Panc1 (cell line): Measurements from ENCODE around the gene CNTF. TPM values are rescaled to one million over a fixed set of nuclear protein-coding genes. Genes with fewer than 3 reads are reported as not detected.

ENCODE experiments used
- ATAC-seq: fragments of 200-7000 bp; cut with Tn5 transposase; 2 replicates; pipeline ENCODE4 v1.9.1; 2020; ENCODE audit warnings: mild to moderate bottlenecking, moderate library complexity
- BruUV-seq: library from RNA; stranded (reverse); fragments of 400-500 nt; replicated peaks from 2 replicates; lab custom pipeline; 2021; lab: Mats Ljungman, UMichigan
- CTCF ChIA-PET: fragments of 300-600 bp; sonication (Branson Sonifier 250); formaldehyde crosslinking; loops from one replicate; lab custom pipeline; 2022; ENCODE audit warnings: antibody characterized with exemption; lab: Charles Lee
- POLR2A ChIA-PET: fragments of 300-600 bp; sonication (Branson Sonifier 250); formaldehyde crosslinking; loops from one replicate; lab custom pipeline; 2022; ENCODE audit warnings: antibody characterized with exemption; lab: Charles Lee
- DNase-seq: peaks from one replicate; pipeline ENCODE4 v3.0.0-alpha.2; 2010; ENCODE audit warnings: low read depth, low spot score
- H3K27ac ChIP-seq: 2 replicates; pipeline ENCODE4 v1.5.1; 2011; ENCODE audit warnings: mild to moderate bottlenecking, low read length, inconsistent platforms
- H3K27me3 ChIP-seq: fragments of 200-500 bp; sonication (Bioruptor generic); 2 replicates; pipeline ENCODE4 v1.6.0; 2014; ENCODE audit warnings: low read length, inconsistent platforms; ENCODE audit not compliant: control insufficient read depth, insufficient read depth
- H3K36me3 ChIP-seq: fragments of 200-500 bp; sonication (Bioruptor generic); 2 replicates; pipeline ENCODE4 v1.5.1; 2014; ENCODE audit warnings: inconsistent platforms, mild to moderate bottlenecking, low read length, moderate library complexity; ENCODE audit not compliant: control insufficient read depth, insufficient read depth
- H3K4me1 ChIP-seq: 2 replicates; pipeline ENCODE4 v1.5.1; 2011; ENCODE audit warnings: inconsistent platforms, mild to moderate bottlenecking, low read length, moderate library complexity; ENCODE audit not compliant: control insufficient read depth, insufficient read depth
- H3K4me3 ChIP-seq, 2 experiments: 2 replicates each; pipeline ENCODE4 v1.5.1; 2011 to 2012; ENCODE audit warnings: low read depth in 2 of 2, low read length in 2 of 2, mild to moderate bottlenecking in 2 of 2, inconsistent platforms in 1 of 2, moderate library complexity in 1 of 2
- H3K9me3 ChIP-seq: fragments of 200-500 bp; sonication (Bioruptor generic); 2 replicates; pipeline ENCODE4 v1.5.1; 2014; ENCODE audit warnings: low read depth, mild to moderate bottlenecking, inconsistent platforms, low read length, moderate library complexity; ENCODE audit not compliant: control insufficient read depth, insufficient read depth
- POLR2AphosphoS5 ChIP-seq: IDR thresholded peaks from 2 replicates; pipeline ENCODE4 v1.6.1; 2012; ENCODE audit warnings: mild to moderate bottlenecking, low read depth, low read length, moderate library complexity
- SIN3A ChIP-seq: IDR thresholded peaks from 2 replicates; pipeline ENCODE4 v1.6.1; 2012; ENCODE audit warnings: low read depth, mild to moderate bottlenecking, low read length, moderate library complexity, borderline replicate concordance; ENCODE audit not compliant: insufficient read depth
- TCF7L2 ChIP-seq: IDR thresholded peaks from 2 replicates; pipeline ENCODE4 v1.6.1; 2011; ENCODE audit warnings: mild to moderate bottlenecking, low read depth, low read length, inconsistent platforms
- in situ Hi-C: cut with HindIII; loops from 2 replicates; pipeline ENCODE4 v1.10.0; 2016; ENCODE audit warnings: low sequenced_read_pairs, low pct_unique_long_range_greater_than_20kb
- intact Hi-C: fragments of 100-400 bp; cut with micrococcal nuclease; formaldehyde crosslinking; loops from one replicate; pipeline ENCODE4 v1.10.0; 2022; ENCODE audit not compliant: unreplicated experiment
- total RNA-seq: library from RNA; stranded (reverse); gene quantifications from one replicate; pipeline ENCODE4 v1.2.1, GENCODE V29; 2021; ENCODE audit not compliant: unreplicated experiment
- TF ChIP-seq, protein P1 (sequence below): fragments of 450-650 bp; IDR thresholded peaks from 2 replicates; pipeline ENCODE4 v1.5.1; 2017; ENCODE audit warnings: mild to moderate bottlenecking
- TF ChIP-seq, protein P2 (sequence below), 2 experiments: IDR thresholded peaks; 2 replicates each; pipeline ENCODE4 v1.6.1; 2011 to 2012; ENCODE audit warnings: low read depth in 2 of 2, control low read depth in 1 of 2, low read length in 1 of 2, mild to moderate bottlenecking in 1 of 2, moderate library complexity in 1 of 2; ENCODE audit not compliant: insufficient read depth in 1 of 2

Gene CNTF
- total RNA-seq, 1 experiment from 2014 or later = 3.0 TPM

DNA sequence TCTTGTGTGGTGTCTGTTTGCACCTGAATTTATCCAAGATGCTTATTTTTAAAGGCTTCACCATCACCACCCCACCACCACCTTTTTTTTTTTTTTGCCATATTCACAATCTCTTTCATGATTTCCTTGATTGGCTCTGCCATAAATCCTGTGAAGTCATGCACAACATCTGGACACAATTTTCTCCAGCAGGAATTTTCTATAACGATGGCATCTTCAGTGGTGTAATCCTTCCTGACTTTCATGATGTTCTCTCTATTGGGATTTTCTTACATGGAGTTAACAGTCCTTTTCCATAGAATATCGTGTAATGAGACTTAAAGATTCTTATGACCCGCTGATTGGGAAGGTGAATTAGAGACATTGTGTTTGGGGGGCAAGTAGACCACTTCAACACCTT lies 25.8 kb upstream of the CNTF start:
- in situ Hi-C loops (no loop called here), intact Hi-C loops (no loop called here)
- ATAC-seq (no peak), DNase-seq (no peak)
- no peak for TF ChIP-seq SIN3A
- TF ChIP-seq TCF7L2 = no peak
- TF ChIP-seq, protein P1, sequence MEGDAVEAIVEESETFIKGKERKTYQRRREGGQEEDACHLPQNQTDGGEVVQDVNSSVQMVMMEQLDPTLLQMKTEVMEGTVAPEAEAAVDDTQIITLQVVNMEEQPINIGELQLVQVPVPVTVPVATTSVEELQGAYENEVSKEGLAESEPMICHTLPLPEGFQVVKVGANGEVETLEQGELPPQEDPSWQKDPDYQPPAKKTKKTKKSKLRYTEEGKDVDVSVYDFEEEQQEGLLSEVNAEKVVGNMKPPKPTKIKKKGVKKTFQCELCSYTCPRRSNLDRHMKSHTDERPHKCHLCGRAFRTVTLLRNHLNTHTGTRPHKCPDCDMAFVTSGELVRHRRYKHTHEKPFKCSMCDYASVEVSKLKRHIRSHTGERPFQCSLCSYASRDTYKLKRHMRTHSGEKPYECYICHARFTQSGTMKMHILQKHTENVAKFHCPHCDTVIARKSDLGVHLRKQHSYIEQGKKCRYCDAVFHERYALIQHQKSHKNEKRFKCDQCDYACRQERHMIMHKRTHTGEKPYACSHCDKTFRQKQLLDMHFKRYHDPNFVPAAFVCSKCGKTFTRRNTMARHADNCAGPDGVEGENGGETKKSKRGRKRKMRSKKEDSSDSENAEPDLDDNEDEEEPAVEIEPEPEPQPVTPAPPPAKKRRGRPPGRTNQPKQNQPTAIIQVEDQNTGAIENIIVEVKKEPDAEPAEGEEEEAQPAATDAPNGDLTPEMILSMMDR = no peak
- TF ChIP-seq, protein P2, sequence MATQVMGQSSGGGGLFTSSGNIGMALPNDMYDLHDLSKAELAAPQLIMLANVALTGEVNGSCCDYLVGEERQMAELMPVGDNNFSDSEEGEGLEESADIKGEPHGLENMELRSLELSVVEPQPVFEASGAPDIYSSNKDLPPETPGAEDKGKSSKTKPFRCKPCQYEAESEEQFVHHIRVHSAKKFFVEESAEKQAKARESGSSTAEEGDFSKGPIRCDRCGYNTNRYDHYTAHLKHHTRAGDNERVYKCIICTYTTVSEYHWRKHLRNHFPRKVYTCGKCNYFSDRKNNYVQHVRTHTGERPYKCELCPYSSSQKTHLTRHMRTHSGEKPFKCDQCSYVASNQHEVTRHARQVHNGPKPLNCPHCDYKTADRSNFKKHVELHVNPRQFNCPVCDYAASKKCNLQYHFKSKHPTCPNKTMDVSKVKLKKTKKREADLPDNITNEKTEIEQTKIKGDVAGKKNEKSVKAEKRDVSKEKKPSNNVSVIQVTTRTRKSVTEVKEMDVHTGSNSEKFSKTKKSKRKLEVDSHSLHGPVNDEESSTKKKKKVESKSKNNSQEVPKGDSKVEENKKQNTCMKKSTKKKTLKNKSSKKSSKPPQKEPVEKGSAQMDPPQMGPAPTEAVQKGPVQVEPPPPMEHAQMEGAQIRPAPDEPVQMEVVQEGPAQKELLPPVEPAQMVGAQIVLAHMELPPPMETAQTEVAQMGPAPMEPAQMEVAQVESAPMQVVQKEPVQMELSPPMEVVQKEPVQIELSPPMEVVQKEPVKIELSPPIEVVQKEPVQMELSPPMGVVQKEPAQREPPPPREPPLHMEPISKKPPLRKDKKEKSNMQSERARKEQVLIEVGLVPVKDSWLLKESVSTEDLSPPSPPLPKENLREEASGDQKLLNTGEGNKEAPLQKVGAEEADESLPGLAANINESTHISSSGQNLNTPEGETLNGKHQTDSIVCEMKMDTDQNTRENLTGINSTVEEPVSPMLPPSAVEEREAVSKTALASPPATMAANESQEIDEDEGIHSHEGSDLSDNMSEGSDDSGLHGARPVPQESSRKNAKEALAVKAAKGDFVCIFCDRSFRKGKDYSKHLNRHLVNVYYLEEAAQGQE (IDR thresholded peaks at IDR 0.05; ENCODE audit: insufficient read depth in 1 of 2, low read depth in 2 of 2, low read length in 1 of 2) = no peak
- TF ChIP-seq POLR2AphosphoS5 = no peak
- H3K27ac ChIP-seq = no peak overlapping the region
- H3K9me3 ChIP-seq = no peaks in the 10 kb centered on the region
- ChIA-PET CTCF (no interaction called here), POLR2A (no interaction called here)
- H3K27me3 ChIP-seq = no peaks in the 10 kb centered on the region
- no peaks in the 10 kb centered on the region for H3K36me3 ChIP-seq
- peaks cover 10% of the 10 kb centered on the region; the same call in 1 of the 2 replicates for H3K4me1 ChIP-seq
- no TSS peak for BruUV-seq
- H3K4me3 ChIP-seq = no peak overlapping the region

- no peak overlapping the region for H3K27ac ChIP-seq
- no peak overlapping the region for H3K4me3 ChIP-seq
- ATAC-seq (no peak), DNase-seq (no peak)
- no peaks in the 10 kb centered on the region for H3K36me3 ChIP-seq
- no peaks in the 10 kb centered on the region for H3K9me3 ChIP-seq
- in situ Hi-C loops = no loop called here
- POLR2A ChIA-PET = no interaction called here
- CTCF ChIA-PET = no interaction called here
- H3K4me1 ChIP-seq = peaks cover 10% of the 10 kb centered on the region; the same call in 1 of the 2 replicates
- no peaks in the 10 kb centered on the region for H3K27me3 ChIP-seq
- intact Hi-C loops = no loop called here
- BruUV-seq = no TSS peak
- TF ChIP-seq TCF7L2 = no peak
- TF ChIP-seq, protein P1 = no peak
- TF ChIP-seq, protein P2 (IDR thresholded peaks at IDR 0.05; ENCODE audit: insufficient read depth in 1 of 2, low read depth in 2 of 2, low read length in 1 of 2) = no peak
Measured at GRCh38 chr11:58597486-58598144, 24.9 kb upstream of the CNTF start.
